K562 (cell line): Measurements from ENCODE around the gene CAPZB. TPM values are rescaled to one million over a fixed set of nuclear protein-coding genes. Genes with fewer than 3 reads are reported as not detected.
A peak's percentile ranks its signal among the peaks of the same experiment; 100 is the strongest.

Experiments
- ATAC-seq: fragments of 200-7000 bp; cut with Tn5 transposase; 3 replicates; pipeline ENCODE4 v1.9.1; 2020; ENCODE audit warnings: moderate library complexity
- BruUV-seq: library from RNA; stranded (reverse); fragments of 400-500 nt; replicated peaks from 2 replicates; lab custom pipeline; 2021; lab: Mats Ljungman, UMichigan
- CTCF ChIA-PET: fragments of 300-600 bp; formaldehyde crosslinking; extraction: SDS; loops from one replicate; lab custom pipeline; 2021; ENCODE audit warnings: low intra/inter-chr PET ratio; lab: Yijun Ruan, JAX
- POLR2A ChIA-PET: fragments of 300-600, 350-650 bp; sonication (Branson Sonifier 250); formaldehyde crosslinking; extraction: SDS; loops from one replicate; lab custom pipeline; 2021; ENCODE audit warnings: antibody characterized with exemption, inconsistent platforms; lab: Yijun Ruan, JAX
- DNase-seq, 4 experiments: peaks; one replicate each; pipeline versions ENCODE4 v3.0.0 to v3.0.0-alpha.2; 2011 to 2018; ENCODE audit warnings: low spot score in 3 of 4, mixed read lengths in 3 of 4; ENCODE audit errors: extremely low read depth in 1 of 4
- FAIRE-seq: peaks from 2 replicates; lab custom pipeline; 2011; peaks lifted over from hg19 to GRCh38; lab: Jason Lieb, UNC
- H2AFZ ChIP-seq: 2 replicates; pipeline ENCODE4 v1.6.0; 2011; ENCODE audit warnings: low read depth, low read length, control low read depth, inconsistent platforms
- H3K27ac ChIP-seq: fragments of 200-600 bp; 3 replicates; pipeline ENCODE4 v1.8.0; 2011; ENCODE audit warnings: low read depth, mild to moderate bottlenecking, control low read depth, inconsistent platforms, low read length, moderate library complexity, mixed read lengths; ENCODE audit errors: extremely low read depth
- H3K27me3 ChIP-seq, 2 experiments: fragments of 300-600 bp in 1 of 2; 2 replicates in 1 of 2; 3 replicates in 1 of 2; pipeline versions ENCODE4 v1.6.0 to v1.8.0; 2011; ENCODE audit warnings: inconsistent platforms in 2 of 2, low read length in 2 of 2, mild to moderate bottlenecking in 1 of 2, mixed read lengths in 1 of 2, moderate library complexity in 1 of 2; ENCODE audit not compliant: control insufficient read depth in 2 of 2, insufficient read depth in 2 of 2
- H3K36me3 ChIP-seq: fragments of 300-600 bp; 3 replicates; pipeline ENCODE4 v1.8.0; 2011; ENCODE audit warnings: mild to moderate bottlenecking, low read length, inconsistent platforms; ENCODE audit not compliant: control insufficient read depth, insufficient read depth
- H3K4me1 ChIP-seq, 2 experiments: fragments of 200-600 bp in 1 of 2; replicated peaks in 1 of 2; 2 replicates in 1 of 2; 3 replicates in 1 of 2; pipeline versions ENCODE4 v1.5.1 to v1.8.0; 2011; ENCODE audit warnings: inconsistent platforms in 2 of 2, low read length in 2 of 2, mild to moderate bottlenecking in 1 of 2, mixed read lengths in 1 of 2, moderate library complexity in 1 of 2; ENCODE audit not compliant: control insufficient read depth in 2 of 2, insufficient read depth in 2 of 2
- H3K4me2 ChIP-seq: 2 replicates; pipeline ENCODE4 v1.6.1; 2011; ENCODE audit warnings: low read length, control low read depth, inconsistent platforms, mixed read lengths; ENCODE audit not compliant: insufficient read depth
- H3K4me3 ChIP-seq: fragments of 200-600 bp; sonication (generic), shearing (Covaris generic); 2 replicates; pipeline ENCODE4 v1.5.1; 2016; ENCODE audit warnings: control low read depth, inconsistent platforms
- H3K79me2 ChIP-seq: fragments of 200-600 bp; 3 replicates; pipeline ENCODE4 v1.8.0; 2011; ENCODE audit warnings: low read length, inconsistent platforms; ENCODE audit not compliant: control insufficient read depth, insufficient read depth
- H3K9ac ChIP-seq, 2 experiments: 2 replicates each; pipeline versions ENCODE4 v1.6.0 to v1.6.1; 2011; ENCODE audit warnings: low read depth in 2 of 2, low read length in 2 of 2, control low read depth in 1 of 2, inconsistent platforms in 1 of 2, mild to moderate bottlenecking in 1 of 2, mixed read lengths in 1 of 2; ENCODE audit not compliant: insufficient read depth in 1 of 2
- H3K9me1 ChIP-seq: one replicate; pipeline ENCODE4 v1.6.0; 2011; ENCODE audit warnings: inconsistent platforms, mild to moderate bottlenecking, low read length, moderate library complexity; ENCODE audit not compliant: control insufficient read depth, insufficient read depth
- H3K9me3 ChIP-seq: replicated peaks from 2 replicates; pipeline ENCODE4 v1.5.1; 2011; ENCODE audit warnings: low read depth, low read length, inconsistent platforms; ENCODE audit not compliant: control insufficient read depth, insufficient read depth
- H4K20me1 ChIP-seq: replicated peaks from 2 replicates; pipeline ENCODE4 v1.6.1; 2011; ENCODE audit warnings: low read length, inconsistent platforms, mixed read lengths; ENCODE audit not compliant: control insufficient read depth, insufficient read depth
- HDAC1 ChIP-seq, 2 experiments: fragments of 450-650 bp; IDR thresholded peaks; 2 replicates each; pipeline ENCODE4 v1.6.1; 2016 to 2017; ENCODE audit warnings: inconsistent platforms in 1 of 2, mild to moderate bottlenecking in 1 of 2, moderate library complexity in 1 of 2
- HMGN3 ChIP-seq: IDR thresholded peaks from 2 replicates; pipeline ENCODE4 v1.6.1; 2011; ENCODE audit warnings: borderline replicate concordance, low read depth, mild to moderate bottlenecking, mixed read lengths, low read length; ENCODE audit not compliant: insufficient read length; ENCODE audit errors: extremely low read depth
- POLR2G ChIP-seq: fragments of 200-400 bp; formaldehyde crosslinking; IDR thresholded peaks from 2 replicates; pipeline ENCODE4 v1.6.1; 2017; ENCODE audit warnings: low read depth, mild to moderate bottlenecking, antibody characterized with exemption, low read length, moderate library complexity
- RBM22 ChIP-seq: fragments of 200-400 bp; formaldehyde crosslinking; IDR thresholded peaks from 2 replicates; pipeline ENCODE4 v1.6.1; 2018; ENCODE audit warnings: low read length, low read depth; ENCODE audit not compliant: poor library complexity, severe bottlenecking
- STAT5A ChIP-seq: IDR thresholded peaks from 2 replicates; pipeline ENCODE4 v1.6.1; 2012; ENCODE audit warnings: low read length, inconsistent platforms, borderline replicate concordance
- ZNF77 ChIP-seq: fragments of 250-450 bp; sonication (Bioruptor Pico); IDR thresholded peaks from 2 replicates; pipeline ENCODE4 v1.5.0; 2020
- ZSCAN32 ChIP-seq: fragments of 450-650 bp; formaldehyde crosslinking; IDR thresholded peaks from 2 replicates; pipeline ENCODE4 v1.4.0; 2020; ENCODE audit warnings: mild to moderate bottlenecking, moderate library complexity
- WGBS: fragments of 100-300 bp; shearing (Covaris generic); methylation state at CpG from one replicate; pipeline ENCODE4 v1.1.6; 2016; ENCODE audit warnings: low coverage, mixed read lengths; ENCODE audit not compliant: insufficient coverage; ENCODE audit errors: missing lambda C conversion rate; 5-methylcytosine and 5-hydroxymethylcytosine counted together
- in situ Hi-C: fragments of 300-500 bp; cut with MboI; formaldehyde crosslinking; loops from 4 replicates; pipeline ENCODE4 v1.15.0; 2018; ENCODE audit warnings: inconsistent platforms, mixed read lengths
- intact Hi-C: fragments of 100-400 bp; cut with micrococcal nuclease; formaldehyde crosslinking; loops from 2 replicates; pipeline ENCODE4 v1.14.2; 2022
- polyA plus RNA-seq, 8 experiments: library from polyadenylated mRNA; depleted of rRNA in 4 of 8; stranded (reverse) in 5 of 8; unstranded in 3 of 8; fragments of >200 nt; fragmentation: Nextera tagmentation in 2 of 8; fragmentation: Illumina TruSeq in 1 of 8; extraction: Ambion mirVana in 2 of 8; extraction: Trizol in 1 of 8; gene quantifications; 2 replicates each; pipeline versions ENCODE4 v1.2.1 to v1.2.3, GENCODE V29; 2011 to 2014; ENCODE audit warnings: inconsistent platforms in 1 of 8, missing spikeins in 1 of 8
- total RNA-seq, 7 experiments: library from RNA; depleted of rRNA in 6 of 7; stranded (reverse); fragments of >200 nt in 6 of 7; fragmentation: Illumina TruSeq in 2 of 7; extraction: Trizol in 2 of 7; gene quantifications; 2 replicates each; pipeline versions ENCODE4 v1.2.1 to v1.2.3, GENCODE V29; 2011 to 2021; ENCODE audit warnings: low replicate concordance in 1 of 7
- TF ChIP-seq, protein P1 (sequence below): fragments of 450-650 bp; IDR thresholded peaks from 2 replicates; pipeline ENCODE4 v1.6.1; 2014; ENCODE audit warnings: low read depth, mild to moderate bottlenecking, moderate library complexity, borderline replicate concordance

CAPZB gene
- total and polyA plus RNA-seq, 9 of the 15 experiments (the other 6 are each of a cell fraction or from before 2014, with no cell fraction given) = 57.6 to 297 (median 125) TPM

DNA sequence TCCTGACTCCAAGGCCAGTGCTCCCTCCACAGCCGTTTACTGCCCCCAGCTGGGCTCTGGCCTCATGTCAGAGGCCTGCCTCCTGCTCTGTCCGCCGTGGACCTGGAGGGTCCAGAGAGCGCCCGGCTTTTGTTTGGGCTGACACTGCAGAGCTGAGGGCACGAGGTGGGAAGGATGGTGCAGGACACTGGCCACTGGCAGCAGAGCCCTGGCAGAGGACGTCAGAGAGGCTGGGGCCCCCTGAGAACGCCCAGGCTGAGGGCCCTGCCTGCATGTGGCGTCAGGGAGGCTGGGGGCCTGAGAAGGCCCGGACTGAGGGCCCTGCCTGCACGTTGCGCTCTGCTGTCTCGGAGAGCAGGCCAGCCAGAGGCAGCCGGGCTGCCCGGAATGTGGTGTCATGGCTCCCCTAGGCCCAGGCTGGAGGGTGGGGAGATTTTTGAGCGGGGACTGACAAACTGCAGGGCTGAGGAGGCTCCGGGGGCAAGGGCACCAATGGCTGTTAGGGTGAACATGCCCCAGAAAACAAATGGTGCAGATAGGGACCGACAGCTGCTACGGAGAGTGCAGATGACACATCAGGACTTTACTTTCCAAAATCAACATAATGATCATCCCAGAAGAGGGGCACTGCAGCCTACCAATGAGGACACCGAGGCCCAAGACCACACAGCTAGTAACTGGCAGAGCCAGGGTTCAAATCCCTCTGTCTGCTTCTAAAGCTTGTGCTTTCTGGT is 141.6 kb downstream of the CAPZB start:
- Histone ChIP-seq H4K20me1 (peaks cover 14% of the 10 kb centered on the region; the same call in 1 of the 2 replicates), H2AFZ (no peak overlapping the region), H3K4me3 (no peak overlapping the region), H3K36me3 (peaks cover 46% of the 10 kb centered on the region; the same call in 2 of the 3 replicates), H3K79me2 (no peaks in the 10 kb centered on the region), H3K4me1 (peaks cover 4 to 42% of the 10 kb centered on the region in 2 experiments; a peak in 4 of 5 replicates), H3K9me1 (peaks cover 8% of the 10 kb centered on the region), H3K9ac (no peak overlapping the region), H3K9me3 (no peaks in the 10 kb centered on the region), H3K27ac (no peak overlapping the region), H3K27me3 (no peaks in the 10 kb centered on the region), H3K4me2 (no peak overlapping the region)
- in situ Hi-C loops = loop anchor here (5.0 kb wide), 1 partner anchor 309 kb away; no protein-coding TSS in a partner anchor
- WGBS = 86% methylated on average over 19 of the region's 20 CpGs
- no peak for ATAC-seq
- no peak for FAIRE-seq
- TF ChIP-seq HMGN3 (peak; percentile 37), POLR2G (peak; percentile 27; the same call in 1 of the 2 replicates), HDAC1 (IDR thresholded peaks at IDR 0.05) (no peak), ZNF77 (CRISPR knock-in tag) (no peak), ZSCAN32 (CRISPR knock-in tag) (no peak), STAT5A (no peak), RBM22 (peak; percentile 72)
- TF ChIP-seq, protein P1, sequence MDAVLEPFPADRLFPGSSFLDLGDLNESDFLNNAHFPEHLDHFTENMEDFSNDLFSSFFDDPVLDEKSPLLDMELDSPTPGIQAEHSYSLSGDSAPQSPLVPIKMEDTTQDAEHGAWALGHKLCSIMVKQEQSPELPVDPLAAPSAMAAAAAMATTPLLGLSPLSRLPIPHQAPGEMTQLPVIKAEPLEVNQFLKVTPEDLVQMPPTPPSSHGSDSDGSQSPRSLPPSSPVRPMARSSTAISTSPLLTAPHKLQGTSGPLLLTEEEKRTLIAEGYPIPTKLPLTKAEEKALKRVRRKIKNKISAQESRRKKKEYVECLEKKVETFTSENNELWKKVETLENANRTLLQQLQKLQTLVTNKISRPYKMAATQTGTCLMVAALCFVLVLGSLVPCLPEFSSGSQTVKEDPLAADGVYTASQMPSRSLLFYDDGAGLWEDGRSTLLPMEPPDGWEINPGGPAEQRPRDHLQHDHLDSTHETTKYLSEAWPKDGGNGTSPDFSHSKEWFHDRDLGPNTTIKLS = no peak
- no peak for DNase-seq
- no TSS peak for BruUV-seq
- intact Hi-C loops = loop anchor here (1.0 to 5.0 kb wide), 2 partner anchors 239 to 310 kb away; no protein-coding TSS in a partner anchor
- CTCF ChIA-PET = interaction anchor here (0.8 to 2.7 kb wide), 2 partner anchors 307 to 310 kb away, joined by 3 to 29 read pairs; no protein-coding TSS in a partner anchor
- POLR2A ChIA-PET = interaction anchor here (1.0 kb wide), 1 partner anchor 13 kb away, joined by 3 read pairs; no protein-coding TSS in a partner anchor
